DOHH2 (cell line): Measurements from ENCODE around the gene ORMDL3.
A peak's percentile ranks its signal among the peaks of the same experiment; 100 is the strongest.

Experiments
- H3F3A ChIP-seq: fragments of 200-600 bp; sonication (generic), shearing (Covaris generic); 2 replicates; pipeline ENCODE4 v1.6.0; 2016; ENCODE audit warnings: antibody characterized with exemption, mild to moderate bottlenecking; ENCODE audit not compliant: control insufficient read depth, insufficient read depth
- H3K27ac ChIP-seq: fragments of 200-600 bp; sonication (generic); 2 replicates; pipeline ENCODE4 v1.5.1; 2014; ENCODE audit warnings: low read depth, mild to moderate bottlenecking, low read length, moderate library complexity
- H3K27me3 ChIP-seq: fragments of 200-600 bp; sonication (generic); 2 replicates; pipeline ENCODE4 v1.6.1; 2014; ENCODE audit warnings: mild to moderate bottlenecking, low read length, mixed read lengths; ENCODE audit not compliant: control insufficient read depth
- H3K36me3 ChIP-seq: fragments of 200-600 bp; sonication (generic); 2 replicates; pipeline ENCODE4 v1.6.1; 2014; ENCODE audit warnings: mild to moderate bottlenecking, low read length, moderate library complexity, mixed read lengths; ENCODE audit not compliant: control insufficient read depth
- H3K4me1 ChIP-seq: fragments of 200-600 bp; sonication (generic); 2 replicates; pipeline ENCODE4 v1.6.1; 2014; ENCODE audit warnings: mild to moderate bottlenecking, low read length, mixed read lengths; ENCODE audit not compliant: control insufficient read depth
- H3K4me2 ChIP-seq: fragments of 200-600 bp; sonication (generic); 2 replicates; pipeline ENCODE4 v1.6.0; 2014; ENCODE audit warnings: mild to moderate bottlenecking, low read length, moderate library complexity
- H3K4me3 ChIP-seq: fragments of 200-600 bp; sonication (generic); 2 replicates; pipeline ENCODE4 v1.5.1; 2014; ENCODE audit warnings: mild to moderate bottlenecking, low read length, mixed read lengths
- H3K79me2 ChIP-seq: fragments of 200-600 bp; sonication (generic); 2 replicates; pipeline ENCODE4 v1.6.1; 2014; ENCODE audit warnings: mild to moderate bottlenecking, low read length, mixed read lengths; ENCODE audit not compliant: control insufficient read depth
- H3K9me2 ChIP-seq: fragments of 200-600 bp; sonication (generic); replicated peaks from 2 replicates; pipeline ENCODE4 v1.6.1; 2014; ENCODE audit warnings: mild to moderate bottlenecking, low read length, mixed read lengths; ENCODE audit not compliant: control insufficient read depth
- H3K9me3 ChIP-seq: fragments of 200-600 bp; sonication (generic); 2 replicates; pipeline ENCODE4 v1.6.1; 2014; ENCODE audit warnings: antibody characterized with exemption, low read length, mixed read lengths; ENCODE audit not compliant: control insufficient read depth, insufficient read depth
- H4K20me1 ChIP-seq: fragments of 200-600 bp; sonication (generic); 2 replicates; pipeline ENCODE4 v1.6.0; 2014; ENCODE audit warnings: low read depth, mild to moderate bottlenecking, antibody characterized with exemption, low read length, moderate library complexity; ENCODE audit not compliant: control insufficient read depth, insufficient read depth
- CTCF ChIP-seq: fragments of 200-600 bp; sonication (generic); IDR thresholded peaks from one replicate; pipeline ENCODE4 v1.5.1; 2014; ENCODE audit warnings: antibody characterized with exemption, mild to moderate bottlenecking, low read depth, low read length; ENCODE audit not compliant: poor library complexity, severe bottlenecking
- EZH2phosphoT487 ChIP-seq: fragments of 200-600 bp; sonication (generic); IDR thresholded peaks from 2 replicates; pipeline ENCODE4 v1.6.1; 2017; ENCODE audit warnings: borderline replicate concordance, mild to moderate bottlenecking, antibody characterized with exemption, low read length, moderate library complexity, mixed read lengths

ORMDL3 gene

GRCh38 chr17:39872751-39873150 lies 54.6 kb downstream of the ORMDL3 start:
- Histone ChIP-seq H3K79me2 (peaks cover 33% of the 10 kb centered on the region), H3K4me2 (peak overlapping the region; percentile 83), H3K4me3 (peak overlapping the region; percentile 78), H3K9me3 (no peaks in the 10 kb centered on the region), H3K36me3 (peaks cover 10% of the 10 kb centered on the region), H3K27ac (peak overlapping the region; percentile 97), H3K4me1 (peaks cover 75% of the 10 kb centered on the region), H3F3A (peaks cover 36% of the 10 kb centered on the region), H3K27me3 (no peaks in the 10 kb centered on the region), H4K20me1 (no peaks in the 10 kb centered on the region), H3K9me2 (no peaks in the 10 kb centered on the region)
- TF ChIP-seq EZH2phosphoT487, result no peak
- peak; percentile 55 for TF ChIP-seq CTCF

- Histone ChIP-seq H3K4me2 (peak overlapping the region; percentile 83), H3K36me3 (peaks cover 6% of the 10 kb centered on the region; the same call in 1 of the 2 replicates), H3K4me1 (peaks cover 81% of the 10 kb centered on the region), H3K4me3 (peak overlapping the region; percentile 78), H3F3A (peaks cover 39% of the 10 kb centered on the region), H3K9me2 (no peaks in the 10 kb centered on the region), H3K27me3 (no peaks in the 10 kb centered on the region), H3K27ac (peak overlapping the region; percentile 97), H3K79me2 (peaks cover 37% of the 10 kb centered on the region), H4K20me1 (no peaks in the 10 kb centered on the region), H3K9me3 (no peaks in the 10 kb centered on the region)
- TF ChIP-seq CTCF (no peak), EZH2phosphoT487 (no peak)
These were observed 55.6 kb downstream of the ORMDL3 start for GRCh38 chr17:39871801-39872200.
